Muscle of back (tissue), 11 donors: ENCODE results near the gene CDKN2C. TPM values are rescaled to one million over a fixed set of nuclear protein-coding genes. Genes with fewer than 3 reads are reported as not detected.
A peak's percentile ranks its signal among the peaks of the same experiment; 100 is the strongest.

ENCODE experiments used
- DNase-seq, 3 donors: peaks; one replicate each; pipeline versions ENCODE4 v3.0.0 to v3.0.0-alpha.2; 2013
- polyA plus RNA-seq, 10 donors: library from polyadenylated mRNA; unstranded; fragments of 120-200 nt; gene quantifications; one replicate each; pipeline ENCODE4 v1.2.1, GENCODE V29; 2013; ENCODE audit not compliant: insufficient read length in 10 of 10

Gene CDKN2C
- polyA plus RNA-seq, 10 donors: 9.7 to 18.1 (median 12.4) TPM

DNA sequence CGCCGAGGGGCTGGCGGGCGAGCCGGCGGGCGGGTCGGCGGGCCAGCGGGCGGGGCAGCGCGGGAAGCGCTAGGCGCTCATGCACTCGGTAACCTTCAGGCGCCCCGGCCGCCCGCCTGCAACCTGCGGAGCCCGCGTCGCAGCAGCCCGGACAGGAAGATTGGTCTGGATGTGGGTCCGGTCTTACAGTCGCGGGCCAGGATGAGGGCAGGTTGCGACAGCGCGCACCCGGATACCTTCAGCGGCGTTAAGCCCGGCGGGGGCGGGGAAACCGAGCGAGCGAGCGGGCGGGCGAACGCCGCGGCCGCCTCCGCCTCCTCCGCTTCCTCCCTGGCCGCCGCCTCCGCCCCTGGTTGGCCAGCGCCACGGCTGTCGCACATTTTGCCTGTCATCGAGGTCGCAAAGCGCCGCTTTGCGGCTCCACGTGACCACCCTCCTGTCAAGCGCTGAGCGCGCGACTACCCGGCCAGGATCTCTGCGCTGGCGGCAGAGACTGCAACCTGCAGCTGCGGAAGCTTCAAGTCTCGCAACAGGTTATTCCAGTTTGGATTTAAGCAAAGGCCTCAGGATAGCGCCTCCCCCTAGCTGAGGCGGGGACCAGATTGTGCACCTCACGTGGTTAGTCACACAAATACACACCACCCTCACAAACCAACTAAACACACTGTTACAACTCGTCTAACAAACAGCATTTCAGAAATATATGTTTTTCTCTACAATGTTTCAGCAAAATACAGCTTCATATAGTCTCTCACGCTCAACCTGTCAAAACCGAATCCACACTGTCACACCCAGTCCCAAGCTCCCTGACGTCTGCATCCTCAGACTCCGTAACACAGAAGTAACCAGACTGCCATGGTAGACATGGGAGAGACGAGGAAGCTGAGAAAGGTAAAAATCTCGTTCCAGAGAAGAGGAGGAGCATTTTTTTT lies 9.9 kb upstream of the CDKN2C start, which contains the start of gene FAF1:
FAF1 (minus strand) TSS at position 355 of the 932 bp plus-strand sequence. CDS start 456 bp downstream, outside the sequence.
- peak; percentile 95 to 99 (median 98) for DNase-seq

DNA sequence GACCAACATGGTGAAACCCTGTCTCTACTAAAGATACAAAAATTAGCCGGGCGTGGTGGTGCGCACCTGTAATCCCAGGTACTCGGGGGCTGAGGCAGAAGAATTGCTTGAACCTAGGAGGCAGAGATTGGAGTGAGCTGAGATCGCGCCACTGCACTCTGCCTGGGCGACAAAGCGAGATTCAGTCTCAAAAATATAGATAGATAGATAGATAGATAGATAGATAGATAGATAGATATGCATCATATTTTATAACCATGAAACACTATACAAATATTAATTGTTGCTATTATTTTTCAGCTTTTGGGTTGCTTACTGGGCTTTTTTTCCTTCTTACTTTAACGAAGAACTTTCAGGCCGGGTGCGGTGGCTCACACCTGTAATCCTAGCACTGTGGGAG lies 5.2 kb upstream of the CDKN2C start:
- no peak for DNase-seq

DNA sequence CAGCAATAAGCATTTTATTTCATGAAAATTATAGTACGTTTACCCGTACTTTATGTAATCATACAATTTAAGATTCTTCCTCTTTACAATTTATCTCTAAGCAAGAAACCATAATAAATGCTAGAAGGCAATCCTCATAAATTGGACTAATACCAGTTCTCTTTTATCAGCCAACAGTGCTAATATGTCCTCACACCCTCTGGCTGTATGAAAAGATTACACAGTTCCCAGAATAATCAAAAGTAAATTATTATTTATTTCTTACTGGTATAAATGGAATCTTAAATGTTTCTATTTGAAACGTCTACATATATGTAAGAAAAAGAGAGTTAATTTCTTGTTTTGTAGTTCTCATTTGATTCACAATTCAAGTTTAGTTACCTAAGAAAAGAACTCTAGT lies 3.1 kb upstream of the CDKN2C start:
- DNase-seq: no peak

DNA sequence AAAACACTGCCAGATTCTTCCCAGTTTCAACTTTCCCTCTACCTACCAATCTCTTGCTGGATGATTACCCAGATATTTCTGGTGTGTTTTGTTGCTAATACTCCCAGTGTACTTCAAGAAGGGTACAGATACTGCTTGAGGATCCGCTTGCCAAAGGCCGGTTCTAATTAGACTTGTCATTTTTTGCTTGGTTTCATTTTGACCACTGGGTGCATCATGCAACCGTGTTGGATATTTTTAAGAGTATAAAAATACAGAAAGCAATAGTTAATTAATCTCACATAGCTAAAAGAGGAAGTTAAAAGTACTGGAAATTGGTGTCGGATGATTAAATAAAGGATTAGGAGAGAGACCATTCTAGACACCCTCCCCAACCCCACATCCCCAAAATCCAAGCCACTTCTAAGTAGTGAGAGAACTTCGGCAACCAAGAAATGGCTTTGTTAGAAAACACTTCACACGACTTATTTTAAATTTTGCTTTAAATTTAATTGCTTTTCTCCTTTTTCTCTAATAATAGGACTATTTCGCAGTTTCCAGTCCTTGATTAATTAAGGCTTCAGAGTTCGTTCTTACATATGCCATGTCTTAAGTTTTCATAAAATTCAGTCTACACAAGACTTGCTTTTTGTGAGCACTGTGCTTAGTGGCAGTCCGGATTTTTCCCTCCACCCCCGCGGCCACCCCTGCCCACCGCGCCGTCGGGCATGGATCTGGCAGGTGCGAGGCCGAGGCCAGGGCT lies 2.5 kb upstream of the CDKN2C start:
- peak in 1 of 3 donors; percentile 14 for DNase-seq

DNA sequence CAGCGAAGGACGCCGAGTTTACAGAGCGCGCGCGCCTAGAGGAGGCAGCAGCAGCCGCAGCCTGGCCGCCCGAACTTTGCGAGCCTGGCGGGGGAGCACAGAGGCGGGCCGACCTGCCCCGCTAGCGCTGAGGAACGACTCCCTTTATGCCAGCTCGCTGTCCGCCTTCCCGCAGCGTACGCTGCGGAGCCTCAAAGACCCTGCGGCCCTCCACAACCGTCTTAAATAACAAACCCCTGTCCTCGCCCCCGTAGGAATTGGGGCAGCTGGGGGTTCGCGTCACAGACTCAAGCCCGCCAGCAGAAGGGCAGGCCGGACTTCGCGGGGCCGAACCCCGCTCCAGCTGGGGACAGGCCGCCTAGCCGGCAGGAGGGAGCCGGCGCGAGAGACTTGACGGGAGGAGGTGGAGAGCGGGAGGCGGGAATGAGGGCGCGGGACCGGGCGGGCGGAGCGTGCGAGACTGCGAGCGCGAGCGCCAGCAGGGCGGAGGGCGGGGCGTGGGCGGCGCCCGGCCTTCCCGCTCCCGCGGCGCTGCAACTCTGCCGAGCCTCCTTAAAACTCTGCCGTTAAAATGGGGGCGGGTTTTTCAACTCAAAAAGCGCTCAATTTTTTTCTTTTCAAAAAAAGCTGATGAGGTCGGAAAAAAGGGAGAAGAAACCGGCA lies 1.8 kb upstream of the CDKN2C start:
- DNase-seq: peak; percentile 92 to 97 (median 94)

DNA sequence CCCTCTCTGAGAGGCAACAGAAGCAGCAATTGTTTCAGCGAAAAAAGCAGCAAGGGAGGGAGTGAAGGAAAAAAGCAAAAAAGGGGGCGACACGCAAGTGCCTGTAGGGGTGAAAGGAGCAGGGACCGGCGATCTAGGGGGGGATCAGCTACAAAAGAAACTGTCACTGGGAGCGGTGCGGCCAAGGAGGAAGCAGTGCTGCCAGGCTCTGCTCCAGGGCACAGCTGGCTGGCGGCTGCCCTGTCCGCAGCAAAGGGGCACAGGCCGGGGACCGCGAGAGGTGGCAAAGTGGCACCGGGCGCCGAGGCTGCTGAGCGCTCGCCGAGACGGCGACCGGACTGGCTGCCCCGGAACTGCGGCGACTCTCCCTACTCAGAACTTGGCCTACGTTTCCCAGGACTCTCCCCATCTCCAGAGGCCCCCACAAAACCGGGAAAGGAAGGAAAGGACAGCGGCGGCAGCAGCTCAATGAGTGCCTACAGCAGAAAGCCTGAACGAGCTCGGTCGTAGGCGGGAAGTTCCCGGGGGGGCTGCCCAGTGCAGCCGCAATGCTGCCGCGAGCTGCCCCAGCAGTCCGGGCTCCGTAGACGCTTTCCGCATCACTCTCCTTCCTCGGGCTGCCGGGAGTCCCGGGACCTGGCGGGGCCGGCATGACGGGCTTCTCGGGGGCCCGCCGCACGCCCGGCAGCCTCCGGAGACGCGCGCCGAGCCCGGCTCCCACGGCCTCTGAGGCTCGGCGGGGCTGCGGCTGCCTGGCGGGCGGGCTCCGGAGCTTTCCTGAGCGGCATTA lies 1.0 kb upstream of the CDKN2C start:
- DNase-seq: peak in 1 of 3 donors; percentile 78

DNA sequence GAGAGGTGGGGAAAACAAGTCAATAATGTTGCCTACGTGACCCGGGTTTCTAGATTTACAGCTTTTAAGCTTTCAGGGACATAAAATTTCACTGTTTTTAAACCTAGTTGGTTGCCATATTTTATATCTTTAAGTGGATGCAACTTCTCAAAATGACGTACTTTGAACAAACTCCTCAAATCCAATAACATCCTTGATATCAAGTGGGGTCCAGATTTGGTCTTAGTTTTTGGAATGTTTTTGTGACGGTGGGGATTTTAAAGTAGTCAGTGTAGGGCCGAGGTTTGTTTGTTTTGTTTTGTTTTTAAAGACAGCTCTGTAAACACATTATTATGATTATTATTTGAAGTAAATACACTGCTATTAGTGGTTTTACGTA lies 453 bp downstream of the CDKN2C start:
- no peak for DNase-seq

DNA sequence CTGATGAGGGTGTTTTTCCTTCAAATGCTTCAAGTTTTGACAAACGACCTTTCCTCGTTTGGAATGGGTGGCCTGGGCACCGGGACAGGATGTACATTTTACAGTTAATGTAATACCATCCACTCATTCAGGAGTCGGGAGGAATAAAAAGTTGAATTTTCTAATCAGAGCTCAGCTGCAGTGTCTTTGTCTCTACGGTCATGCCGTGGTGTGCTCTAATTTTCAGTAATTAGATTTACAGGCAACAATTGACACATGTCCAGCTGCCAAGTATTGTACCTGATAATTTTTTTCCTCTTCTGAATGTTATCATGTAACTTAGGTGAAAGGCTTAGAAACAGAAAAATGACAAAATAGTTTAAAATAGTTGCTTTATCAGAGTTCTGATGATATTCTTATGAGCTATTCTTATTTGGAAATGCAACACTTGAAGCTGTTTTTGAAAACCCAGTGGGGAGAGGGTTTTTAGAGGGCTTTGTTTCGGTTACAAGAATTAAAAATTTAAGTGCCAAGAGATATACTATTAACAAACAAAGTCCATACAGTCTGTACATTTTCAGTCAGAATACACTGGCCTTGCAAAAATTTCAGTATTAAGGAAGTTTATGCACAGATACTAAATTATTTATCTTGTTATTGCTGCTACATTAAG lies 1.0 kb downstream of the CDKN2C start:
- peak in 1 of 3 donors; percentile 11 for DNase-seq

DNA sequence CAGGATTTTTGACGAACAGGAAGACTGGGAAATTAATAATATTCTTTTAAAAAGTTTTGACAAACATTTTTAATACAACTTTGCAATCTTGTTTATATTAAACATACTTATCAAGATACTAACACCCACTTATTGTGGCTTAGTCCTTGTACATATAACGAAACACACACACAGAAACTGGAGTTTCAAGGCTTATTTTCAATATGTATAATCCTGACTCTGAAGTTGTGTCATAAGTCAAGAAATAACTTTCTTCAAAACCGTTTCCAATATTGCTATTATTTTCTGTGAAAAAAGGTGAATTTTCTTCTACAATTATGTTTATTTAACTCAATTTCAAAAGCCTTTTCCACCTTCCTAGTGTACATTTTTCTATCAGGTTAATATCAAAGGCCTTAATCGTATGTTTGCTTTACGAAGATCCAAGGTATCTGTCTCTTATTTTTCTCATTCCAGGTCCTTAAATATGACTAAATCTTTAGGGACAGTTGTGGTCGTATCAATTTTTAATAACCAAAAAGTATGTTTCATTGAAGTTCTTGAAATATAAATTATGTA lies 1.8 kb downstream of the CDKN2C start:
- DNase-seq: no peak

DNA sequence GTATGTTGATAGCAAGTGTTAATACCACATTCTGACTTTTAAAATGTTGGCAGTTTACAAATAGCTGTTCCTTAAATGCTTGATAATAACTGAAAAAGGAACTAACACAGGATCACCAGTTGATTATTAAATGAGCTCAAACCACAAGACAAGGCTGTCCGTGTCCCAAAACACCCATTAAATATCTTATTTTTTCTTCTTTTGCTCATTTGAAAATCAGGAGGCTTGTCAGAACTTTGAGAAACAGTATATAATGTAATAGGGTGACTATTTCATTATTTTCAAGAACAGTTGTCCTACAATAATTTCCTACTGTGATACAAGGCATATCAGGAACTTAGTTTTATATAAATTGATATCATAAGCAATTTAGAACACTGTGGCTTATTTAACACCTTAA lies 2.7 kb downstream of the CDKN2C start:
- no peak for DNase-seq

DNA sequence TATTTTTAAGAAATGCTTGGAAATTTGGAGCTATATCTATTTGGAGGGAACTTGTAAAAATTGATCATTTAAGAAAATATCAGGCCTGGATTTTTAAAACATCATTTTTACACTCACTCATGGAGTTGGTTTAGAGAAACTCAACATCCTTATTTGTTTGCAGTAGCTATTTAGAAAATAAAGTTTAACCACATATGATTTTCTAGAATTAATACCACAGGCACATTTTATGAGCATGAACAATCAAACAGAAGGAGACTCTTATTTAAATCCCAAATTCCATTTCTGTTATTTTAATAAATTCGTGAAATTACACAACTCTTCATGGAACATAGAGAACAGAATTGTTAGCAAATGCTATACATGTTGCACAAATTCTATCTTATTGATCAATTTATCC lies 3.2 kb downstream of the CDKN2C start:
- no peak for DNase-seq

DNA sequence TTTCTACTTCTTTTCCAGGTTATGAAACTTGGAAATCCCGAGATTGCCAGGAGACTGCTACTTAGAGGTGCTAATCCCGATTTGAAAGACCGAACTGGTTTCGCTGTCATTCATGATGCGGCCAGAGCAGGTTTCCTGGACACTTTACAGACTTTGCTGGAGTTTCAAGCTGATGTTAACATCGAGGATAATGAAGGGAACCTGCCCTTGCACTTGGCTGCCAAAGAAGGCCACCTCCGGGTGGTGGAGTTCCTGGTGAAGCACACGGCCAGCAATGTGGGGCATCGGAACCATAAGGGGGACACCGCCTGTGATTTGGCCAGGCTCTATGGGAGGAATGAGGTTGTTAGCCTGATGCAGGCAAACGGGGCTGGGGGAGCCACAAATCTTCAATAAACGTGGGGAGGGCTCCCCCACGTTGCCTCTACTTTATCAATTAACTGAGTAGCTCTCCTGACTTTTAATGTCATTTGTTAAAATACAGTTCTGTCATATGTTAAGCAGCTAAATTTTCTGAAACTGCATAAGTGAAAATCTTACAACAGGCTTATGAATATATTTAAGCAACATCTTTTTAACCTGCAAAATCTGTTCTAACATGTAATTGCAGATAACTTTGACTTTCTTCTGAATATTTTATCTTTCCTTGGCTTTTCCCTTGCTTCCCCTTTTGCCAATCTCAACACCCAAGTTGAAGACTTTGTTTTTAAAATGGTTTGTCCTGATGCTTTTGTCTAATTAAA lies 4.0 kb downstream of the CDKN2C start:
- DNase-seq: no peak

DNA sequence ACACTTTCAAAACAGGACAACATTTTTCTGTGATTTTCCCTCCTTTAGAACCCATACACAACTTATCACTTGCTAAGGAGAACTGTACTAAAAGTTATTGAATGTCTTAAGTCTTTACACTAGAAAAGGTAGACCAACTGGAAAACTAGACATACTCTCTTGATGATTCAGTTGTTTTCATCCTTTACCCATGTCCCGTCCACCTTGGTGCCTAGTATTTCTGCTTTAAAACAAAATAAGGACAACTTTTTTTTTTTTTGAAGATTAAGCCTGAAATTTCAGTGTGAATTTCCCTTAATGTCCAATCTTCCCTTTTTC lies 4.5 kb downstream of the CDKN2C start:
- DNase-seq: no peak

DNA sequence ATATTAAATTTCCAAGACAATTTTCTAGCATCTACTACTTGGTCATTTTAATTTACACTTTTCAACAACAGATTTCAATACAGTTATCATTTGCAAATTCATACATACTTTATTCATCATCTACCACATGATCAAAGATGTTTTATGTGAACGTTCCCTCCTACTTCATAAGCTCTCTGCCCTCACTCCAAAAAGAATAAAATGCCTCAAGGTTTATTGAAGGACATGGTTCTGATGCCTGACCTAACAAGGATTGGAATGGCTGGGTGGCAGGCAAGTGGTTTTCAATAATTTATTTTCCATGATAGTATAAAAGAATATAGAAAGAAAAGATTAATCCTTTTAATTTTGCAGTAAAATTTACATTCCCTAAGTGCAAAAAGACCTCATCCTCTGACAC lies 5.4 kb downstream of the CDKN2C start:
- DNase-seq: no peak

DNA sequence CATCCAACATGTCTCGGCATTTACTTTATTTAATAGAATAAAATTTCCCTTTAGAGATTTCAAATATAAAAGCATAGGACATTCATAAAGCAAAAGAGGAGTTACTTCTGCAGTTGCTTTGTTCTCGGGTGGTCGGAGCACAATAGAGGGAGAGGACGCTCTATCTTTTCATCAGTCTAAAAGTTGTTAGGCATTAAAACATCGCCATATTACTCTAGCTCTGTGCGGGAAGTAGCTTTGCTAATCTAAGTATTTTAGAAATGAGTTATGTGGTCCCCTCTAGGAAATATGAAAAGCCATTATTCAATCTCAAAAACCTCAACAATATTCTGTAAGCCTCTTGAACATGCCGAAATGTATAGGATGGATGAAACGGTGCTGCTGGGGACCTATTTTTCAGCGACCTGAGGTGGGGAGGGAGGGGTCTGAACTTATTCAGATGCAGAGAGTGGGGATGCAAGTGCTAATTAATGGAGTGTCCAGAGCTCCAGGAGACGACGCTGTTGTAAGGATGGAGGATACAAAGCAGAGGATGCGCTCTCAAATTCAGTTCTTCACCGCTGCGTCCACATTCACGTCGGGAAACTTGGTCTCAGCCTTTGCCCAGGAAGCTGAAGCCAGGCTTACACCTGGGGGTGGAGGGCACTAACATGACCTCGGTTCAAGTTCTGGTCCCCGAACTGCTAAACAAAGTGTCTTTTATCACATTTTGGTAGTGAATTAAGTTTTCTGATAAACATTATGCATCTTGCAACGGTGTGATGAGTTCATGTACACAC lies 6.3 kb downstream of the CDKN2C start:
- DNase-seq: peak in 1 of 3 donors; percentile 29

DNA sequence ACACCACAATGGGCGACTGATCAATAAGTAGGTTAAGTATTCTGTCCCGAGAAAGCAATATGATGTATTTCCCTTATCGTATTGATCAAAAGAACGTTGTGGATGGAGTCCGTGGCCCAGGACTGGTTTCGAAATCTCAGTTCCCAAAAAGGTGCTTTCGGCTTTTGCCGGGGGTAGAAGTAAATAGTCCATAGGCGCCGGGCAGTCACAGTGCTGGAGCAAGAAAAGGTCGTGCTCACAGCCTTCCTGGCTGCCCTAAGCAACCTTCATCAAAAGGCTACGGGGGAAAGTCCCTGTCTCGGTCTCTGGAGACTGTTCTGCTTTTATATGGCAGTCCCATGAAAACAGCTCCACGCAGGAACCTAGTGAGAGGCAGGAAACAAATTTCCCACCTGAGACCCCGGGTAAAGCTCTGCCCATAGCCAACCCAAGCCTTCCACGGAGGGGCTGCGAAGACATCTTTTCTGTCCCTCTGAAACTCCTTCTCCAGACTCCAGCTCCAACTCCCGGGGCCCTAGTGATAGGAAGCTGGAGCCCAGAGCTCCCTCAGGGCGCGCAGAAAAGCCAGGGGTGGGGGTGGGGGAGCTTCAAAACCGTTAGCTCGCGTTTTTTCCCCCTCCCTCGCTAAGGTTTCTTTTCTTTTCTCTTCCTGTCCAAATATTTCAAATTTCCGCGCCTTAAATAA lies 7.0 kb downstream of the CDKN2C start:
- peak in 1 of 3 donors; percentile 58 for DNase-seq

DNA sequence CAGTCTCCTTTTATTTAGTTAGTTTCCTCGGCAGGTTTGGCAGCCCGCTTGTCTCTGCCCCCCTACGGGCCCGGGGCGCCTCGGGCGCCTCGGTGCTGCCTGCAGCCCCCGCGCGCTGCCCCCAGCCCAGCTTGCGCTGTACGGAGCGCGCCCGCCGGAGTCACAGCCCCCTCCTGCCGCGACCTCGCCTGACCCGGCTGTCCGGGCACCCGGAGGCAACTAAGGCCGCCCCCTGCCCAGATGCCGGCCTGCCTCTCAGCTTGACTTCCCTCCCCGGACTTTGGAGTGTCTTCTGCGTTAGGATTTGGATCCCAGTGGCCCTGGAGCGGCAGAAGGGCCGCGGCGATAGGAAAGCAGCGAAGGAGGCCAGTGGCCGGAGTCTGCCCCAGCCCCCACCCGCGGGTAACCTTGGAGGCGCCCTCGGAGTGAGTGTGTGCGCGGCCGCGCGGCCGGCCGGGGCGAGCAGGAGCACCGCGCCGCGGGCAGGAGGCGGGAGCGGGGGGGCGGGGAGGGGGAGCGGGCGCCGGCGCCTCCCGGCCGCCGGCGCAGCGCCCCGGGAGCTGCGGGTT lies 7.6 kb downstream of the CDKN2C start:
- peak in 2 of 3 donors; percentile 40 to 77 for DNase-seq
